Activated T-cell treated with anti-CD3 and anti-CD28 coated beads, Interleukin-2, amount 50 U/mL, for 4 hours (primary cell): ENCODE measurements around the gene SORT1. TPM values are rescaled to one million over a fixed set of nuclear protein-coding genes. Genes with fewer than 3 reads are reported as not detected.

ENCODE experiments used
- ATAC-seq, 2 donors: fragments of 200-7000 bp; cut with Tn5 transposase; one replicate each; pipeline ENCODE4 v1.10.0; 2021
- DNase-seq: peaks from one replicate; pipeline ENCODE4 v3.0.0-alpha.2; 2020
- H3K27me3 Mint-ChIP-seq: one replicate; pipeline ENCODE4 v1.8.0; 2021; ENCODE audit warnings: low read depth, mixed read lengths
- H3K36me3 Mint-ChIP-seq: one replicate; pipeline ENCODE4 v1.8.0; 2022; ENCODE audit warnings: mixed read lengths; ENCODE audit not compliant: insufficient read depth
- H3K4me1 Mint-ChIP-seq: one replicate; pipeline ENCODE4 v1.8.0; 2021; ENCODE audit warnings: low read depth, mixed read lengths
- H3K4me3 Mint-ChIP-seq: one replicate; pipeline ENCODE4 v1.8.0; 2021; ENCODE audit warnings: mild to moderate bottlenecking, moderate library complexity, mixed read lengths
- H3K9me3 Mint-ChIP-seq: one replicate; pipeline ENCODE4 v1.8.0; 2021; ENCODE audit warnings: mixed read lengths
- total RNA-seq, 3 donors: library from RNA; stranded (reverse); gene quantifications; one replicate each; pipeline ENCODE4 v1.2.1, GENCODE V29; 2021

SORT1 gene
- total RNA-seq, 3 donors from 2014 or later = 1.1 to 1.6 (median 1.2) TPM

- Mint-ChIP-seq H3K27me3 (peaks cover 70% of the 10 kb centered on the region), H3K36me3 (no peaks in the 10 kb centered on the region)
- no peak for ATAC-seq
These were observed 4.7 kb downstream of the SORT1 start for GRCh38 chr1:109392788-109393616.

GRCh38 chr1:109392037-109392787, 5.5 kb downstream of the SORT1 start:
- Mint-ChIP-seq H3K9me3 (no peaks in the 10 kb centered on the region), H3K36me3 (no peaks in the 10 kb centered on the region), H3K27me3 (peaks cover 71% of the 10 kb centered on the region), H3K4me1 (peaks cover 9% of the 10 kb centered on the region), H3K4me3 (no peak overlapping the region)
- DNase-seq (no peak), ATAC-seq (no peak)

More at GRCh38 chr1:109392788-109393616, 4.7 kb downstream of the SORT1 start:
- H3K4me3 Mint-ChIP-seq = no peak overlapping the region
- H3K9me3 Mint-ChIP-seq = no peaks in the 10 kb centered on the region
- DNase-seq = no peak
- H3K4me1 Mint-ChIP-seq = peaks cover 9% of the 10 kb centered on the region

- H3K27me3 Mint-ChIP-seq = peaks cover 65% of the 10 kb centered on the region
- H3K4me1 Mint-ChIP-seq = peaks cover 4% of the 10 kb centered on the region
- no peaks in the 10 kb centered on the region for H3K9me3 Mint-ChIP-seq
- H3K36me3 Mint-ChIP-seq = no peaks in the 10 kb centered on the region
- DNase-seq (no peak), ATAC-seq (no peak)
- no peak overlapping the region for H3K4me3 Mint-ChIP-seq
These were observed 6.1 kb downstream of the SORT1 start for GRCh38 chr1:109391626-109392025.

DNA sequence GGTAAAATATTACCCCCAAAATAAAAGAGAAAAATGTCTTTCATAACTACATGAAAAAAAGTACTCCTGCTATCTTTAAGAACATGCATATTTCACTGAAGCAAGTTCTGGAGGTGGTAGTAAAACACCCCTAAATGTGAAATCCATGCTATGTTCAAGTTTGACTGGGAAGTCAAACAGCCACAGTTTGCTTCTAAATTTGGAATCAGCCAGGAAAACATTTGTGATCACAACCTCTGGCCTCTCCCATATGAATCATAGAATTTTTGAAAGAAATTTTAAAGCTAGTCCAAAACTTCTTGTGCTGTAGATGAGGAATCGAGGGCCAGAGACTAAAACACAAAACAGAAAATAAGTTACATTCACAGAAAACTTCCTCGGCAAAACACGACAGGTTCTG, 6.6 kb downstream of the SORT1 start:
- Mint-ChIP-seq H3K4me3 (no peak overlapping the region), H3K27me3 (peaks cover 61% of the 10 kb centered on the region), H3K4me1 (no peaks in the 10 kb centered on the region), H3K9me3 (no peaks in the 10 kb centered on the region), H3K36me3 (no peaks in the 10 kb centered on the region)
- ATAC-seq (no peak), DNase-seq (no peak)

GRCh38 chr1:109389638-109390341, 7.9 kb downstream of the SORT1 start:
- H3K9me3 Mint-ChIP-seq = no peaks in the 10 kb centered on the region
- peaks cover 47% of the 10 kb centered on the region for H3K27me3 Mint-ChIP-seq
- no peak overlapping the region for H3K4me3 Mint-ChIP-seq
- H3K36me3 Mint-ChIP-seq = no peaks in the 10 kb centered on the region
- H3K4me1 Mint-ChIP-seq = no peaks in the 10 kb centered on the region
- ATAC-seq (no peak), DNase-seq (no peak)

DNA sequence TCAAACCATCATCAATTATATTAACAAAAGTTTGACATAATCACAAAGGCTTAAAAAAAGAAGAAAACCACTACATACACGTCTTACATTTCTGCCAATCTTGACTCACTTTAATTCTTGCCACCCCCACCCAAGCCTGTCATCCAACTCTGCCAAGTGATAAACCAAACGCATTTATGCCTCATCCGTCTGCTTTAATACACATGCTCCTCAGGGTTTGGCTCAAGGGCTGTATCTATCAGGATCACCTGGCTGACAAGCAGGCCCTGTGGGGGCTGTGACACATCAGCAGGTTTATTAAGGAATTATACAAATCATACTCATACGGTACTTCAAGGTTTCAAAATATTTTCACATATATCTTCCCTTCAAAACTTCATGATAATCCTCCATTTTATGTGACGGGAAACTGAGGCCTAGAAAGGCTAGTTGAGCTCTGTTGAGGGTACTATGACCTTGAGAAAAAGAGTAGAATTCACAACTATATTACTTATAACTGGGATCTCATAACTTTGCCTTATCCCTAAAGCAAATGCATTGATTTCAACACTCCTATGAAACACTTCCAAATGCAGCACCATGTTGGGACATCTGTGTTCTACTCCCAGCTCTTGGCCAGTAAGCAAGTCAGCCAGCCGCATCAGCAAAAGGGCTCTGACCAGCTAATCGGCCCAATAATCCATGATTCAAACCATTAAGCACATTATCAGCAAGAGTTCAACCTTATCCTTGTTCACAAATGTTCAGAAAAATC, 8.7 kb downstream of the SORT1 start:
- Mint-ChIP-seq H3K27me3 (peaks cover 43% of the 10 kb centered on the region), H3K36me3 (no peaks in the 10 kb centered on the region), H3K4me1 (no peaks in the 10 kb centered on the region), H3K9me3 (no peaks in the 10 kb centered on the region), H3K4me3 (no peak overlapping the region)
- no peak for DNase-seq
- ATAC-seq = no peak

DNA sequence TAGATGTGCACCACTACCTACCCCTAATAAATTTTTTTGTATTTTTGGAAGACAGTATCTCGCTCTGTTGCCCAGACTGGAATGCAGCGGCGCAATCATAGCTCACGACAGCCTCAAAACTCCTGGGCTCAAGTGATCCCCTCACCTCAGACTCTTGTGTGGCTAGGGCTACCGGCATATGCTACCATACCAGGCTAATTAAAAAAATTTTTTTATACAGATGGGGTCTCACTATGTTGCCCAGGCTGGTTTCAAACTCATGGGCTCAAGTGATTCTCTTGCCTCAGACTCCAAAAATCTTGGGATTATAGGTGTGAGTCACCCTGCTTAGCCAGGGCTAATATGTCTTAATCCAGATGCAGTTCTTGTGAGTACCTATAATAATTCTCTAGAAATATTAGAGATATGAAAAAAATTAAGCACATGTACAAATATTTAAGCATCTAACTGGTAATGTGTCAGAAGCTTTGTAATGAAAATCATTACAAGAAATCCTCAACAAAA, 9.5 kb downstream of the SORT1 start:
- peaks cover 37% of the 10 kb centered on the region for H3K27me3 Mint-ChIP-seq
- DNase-seq (no peak), ATAC-seq (no peak)

DNA sequence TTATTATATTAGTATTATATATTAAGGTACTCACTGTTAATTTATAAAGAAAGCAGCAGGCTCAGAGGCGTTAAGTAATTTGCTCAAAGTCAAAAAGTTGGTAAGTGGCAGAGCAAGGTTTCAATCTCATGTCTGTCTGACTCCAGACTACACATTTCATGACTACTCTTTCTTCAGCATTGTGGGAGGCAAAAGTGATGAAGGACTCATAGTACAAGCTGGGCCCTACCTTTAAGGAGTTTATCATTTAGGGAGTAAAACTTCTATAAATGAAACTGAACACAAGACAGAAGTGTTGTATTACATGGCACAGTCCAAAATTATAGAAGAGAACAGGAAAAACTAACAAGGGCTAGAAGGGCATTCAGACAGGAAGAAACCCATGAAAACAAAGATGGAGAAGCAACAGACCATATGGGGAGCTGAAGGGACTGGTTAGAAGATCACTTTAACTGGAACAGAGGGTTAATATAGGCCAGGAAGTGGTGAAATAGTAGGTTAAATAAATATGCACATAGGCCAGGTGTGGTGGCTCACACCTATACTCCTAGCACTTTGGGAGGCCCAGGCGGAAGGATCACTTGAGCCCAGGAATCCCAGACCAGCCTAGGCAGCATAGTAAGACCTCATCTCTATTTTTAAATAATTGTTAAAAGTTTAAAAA, 11.5 kb downstream of the SORT1 start:
- DNase-seq = no peak
- H3K36me3 Mint-ChIP-seq = no peaks in the 10 kb centered on the region
- H3K4me1 Mint-ChIP-seq = no peaks in the 10 kb centered on the region
- H3K4me3 Mint-ChIP-seq = no peak overlapping the region
- no peak for ATAC-seq
- peaks cover 24% of the 10 kb centered on the region for H3K27me3 Mint-ChIP-seq
- no peaks in the 10 kb centered on the region for H3K9me3 Mint-ChIP-seq

More for the DNA sequence above, 9.5 kb downstream of the SORT1 start:
- Mint-ChIP-seq H3K4me3 (no peak overlapping the region), H3K9me3 (no peaks in the 10 kb centered on the region), H3K36me3 (no peaks in the 10 kb centered on the region), H3K4me1 (no peaks in the 10 kb centered on the region)

DNA sequence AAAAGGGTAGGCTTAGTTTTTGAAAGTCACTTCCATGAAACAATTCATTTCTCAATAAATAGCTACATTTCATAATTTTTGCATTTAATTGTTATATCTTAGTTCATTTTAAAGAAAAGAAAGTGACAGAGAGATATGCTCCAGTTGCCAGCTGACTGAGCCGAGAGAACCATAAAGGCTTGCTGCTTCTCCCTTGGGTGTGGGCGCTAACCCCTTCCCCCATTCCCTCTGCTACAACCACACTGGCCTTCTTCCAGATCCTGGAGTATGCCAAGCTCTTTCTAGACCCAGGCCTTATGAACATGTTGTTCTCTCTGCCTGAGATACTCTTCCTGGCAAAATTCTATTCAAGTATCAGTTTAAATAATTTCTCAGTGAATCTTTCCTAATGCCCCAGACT, 12.3 kb downstream of the SORT1 start:
- DNase-seq = no peak

DNA sequence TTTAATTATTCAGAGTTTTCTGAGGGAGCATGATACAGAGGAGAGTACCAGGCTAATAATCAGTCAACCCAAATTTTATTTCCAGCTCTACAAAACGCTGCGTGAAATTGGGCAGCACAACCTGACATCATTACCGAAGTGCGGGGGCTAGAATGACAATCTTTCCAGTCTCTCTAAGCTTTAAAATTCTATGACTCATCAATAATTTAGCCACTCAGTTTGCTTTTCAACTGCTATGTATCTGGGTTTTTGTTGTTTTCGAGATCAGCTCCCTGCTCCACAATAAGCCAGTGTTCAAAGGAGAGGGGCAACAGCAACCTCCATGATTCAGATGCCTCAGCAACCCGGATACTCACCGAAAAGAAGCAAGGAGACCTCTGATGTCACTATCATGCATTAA, 13.9 kb downstream of the SORT1 start:
- no peaks in the 10 kb centered on the region for H3K9me3 Mint-ChIP-seq
- H3K36me3 Mint-ChIP-seq = no peaks in the 10 kb centered on the region
- no peak overlapping the region for H3K4me3 Mint-ChIP-seq
- H3K4me1 Mint-ChIP-seq = no peaks in the 10 kb centered on the region
- DNase-seq (no peak), ATAC-seq (no peak)
- peaks cover 7% of the 10 kb centered on the region for H3K27me3 Mint-ChIP-seq

More for the DNA sequence above, 12.3 kb downstream of the SORT1 start:
- Mint-ChIP-seq H3K9me3 (no peaks in the 10 kb centered on the region), H3K27me3 (peaks cover 20% of the 10 kb centered on the region), H3K36me3 (no peaks in the 10 kb centered on the region), H3K4me3 (no peak overlapping the region), H3K4me1 (no peaks in the 10 kb centered on the region)
- ATAC-seq = no peak

- H3K27me3 Mint-ChIP-seq = peaks cover 5% of the 10 kb centered on the region
- no peak for ATAC-seq
- no peaks in the 10 kb centered on the region for H3K9me3 Mint-ChIP-seq
- H3K4me1 Mint-ChIP-seq = no peaks in the 10 kb centered on the region
- H3K36me3 Mint-ChIP-seq = no peaks in the 10 kb centered on the region
- no peak for DNase-seq
- H3K4me3 Mint-ChIP-seq = no peak overlapping the region
These were observed 14.5 kb downstream of the SORT1 start for GRCh38 chr1:109383087-109383779.

DNA sequence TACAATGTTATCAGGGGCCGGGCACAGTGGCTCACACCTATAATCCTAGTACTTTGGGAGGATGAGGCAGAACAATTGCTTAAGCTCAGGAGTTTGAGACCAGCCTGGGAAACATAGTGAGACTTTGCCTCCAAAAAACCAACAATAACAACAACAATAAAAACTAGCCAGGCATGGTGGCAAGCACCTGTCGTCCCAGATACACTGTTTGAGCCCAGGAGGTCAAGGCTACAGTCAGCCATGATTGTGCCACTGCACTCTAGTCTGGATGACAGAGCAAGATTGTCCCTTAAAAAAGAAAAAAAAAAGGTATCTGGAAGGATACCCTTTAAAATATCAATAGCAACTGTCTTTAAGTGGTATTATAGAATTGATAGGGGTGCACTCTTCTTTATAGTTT, 16.1 kb downstream of the SORT1 start:
- DNase-seq (no peak), ATAC-seq (no peak)
- no peaks in the 10 kb centered on the region for H3K36me3 Mint-ChIP-seq
- H3K27me3 Mint-ChIP-seq = peaks cover 1% of the 10 kb centered on the region
- H3K4me1 Mint-ChIP-seq = no peaks in the 10 kb centered on the region
- H3K4me3 Mint-ChIP-seq = no peak overlapping the region
- no peaks in the 10 kb centered on the region for H3K9me3 Mint-ChIP-seq

DNA sequence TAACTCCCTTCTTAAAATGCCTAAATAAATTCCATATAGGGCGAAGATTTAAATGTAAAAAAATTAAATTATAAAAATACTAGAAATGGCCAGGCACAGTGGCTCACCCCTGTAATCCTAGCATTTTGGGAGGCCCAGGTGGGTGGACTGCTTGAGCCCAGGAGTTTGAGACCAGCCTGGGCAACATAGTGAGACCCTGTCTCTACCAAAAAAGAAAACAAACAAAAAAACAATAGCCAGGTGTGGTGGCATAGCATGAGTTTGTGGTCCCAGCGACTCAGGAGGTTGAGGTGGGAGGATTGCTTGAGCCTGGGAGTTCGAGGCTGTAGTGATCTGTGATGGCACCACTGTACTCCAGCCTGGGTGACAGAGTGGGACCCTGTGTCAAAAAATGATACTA, 17.8 kb downstream of the SORT1 start:
- Mint-ChIP-seq H3K4me3 (no peak overlapping the region), H3K4me1 (no peaks in the 10 kb centered on the region), H3K36me3 (no peaks in the 10 kb centered on the region), H3K27me3 (peaks cover 1% of the 10 kb centered on the region), H3K9me3 (no peaks in the 10 kb centered on the region)
- DNase-seq (no peak), ATAC-seq (no peak)
